ENCODE data around the gene BCORL1.

Gene BCORL1

GRCh38 chrX:130057209-130057608 is 74.8 kb downstream of the BCORL1 start:
- no peak for DNase-seq (ENCODE audit: low spot score)

GRCh38 chrX:130058652-130059051 is 76.2 kb downstream of the BCORL1 start:
- no peak for DNase-seq (ENCODE audit: low spot score)

GRCh38 chrX:130060122-130061069 is 78.0 kb downstream of the BCORL1 start:
- peak; percentile 67 for DNase-seq (ENCODE audit: low spot score)

- DNase-seq (ENCODE audit: low spot score) = no peak
Observed at GRCh38 chrX:130066975-130067615, 84.7 kb downstream of the BCORL1 start.

GRCh38 chrX:130071611-130072344 is 89.3 kb downstream of the BCORL1 start:
- DNase-seq (ENCODE audit: low spot score) = no peak

GRCh38 chrX:130072345-130072740 is 89.9 kb downstream of the BCORL1 start:
- no peak for DNase-seq (ENCODE audit: low spot score)

GRCh38 chrX:130075777-130076176 is 93.3 kb downstream of the BCORL1 start:
- no peak for DNase-seq (ENCODE audit: low spot score)

- DNase-seq (ENCODE audit: low spot score) = peak; percentile 70
Observed at GRCh38 chrX:130079824-130080406, 97.5 kb downstream of the BCORL1 start.

- DNase-seq (ENCODE audit: low spot score) = no peak
Observed at GRCh38 chrX:130080791-130081367, 98.4 kb downstream of the BCORL1 start.

GRCh38 chrX:130081421-130082045 is 99.1 kb downstream of the BCORL1 start:
- DNase-seq (ENCODE audit: low spot score) = no peak

GRCh38 chrX:130082244-130083106 is 100.0 kb downstream of the BCORL1 start:
- DNase-seq (ENCODE audit: low spot score) = no peak

GRCh38 chrX:130083107-130083490 is 100.7 kb downstream of the BCORL1 start:
- DNase-seq (ENCODE audit: low spot score) = no peak

GRCh38 chrX:130083656-130084382 is 101.4 kb downstream of the BCORL1 start:
- DNase-seq (ENCODE audit: low spot score) = no peak

- no peak for DNase-seq (ENCODE audit: low spot score)
Observed at GRCh38 chrX:130084631-130085237, 102.3 kb downstream of the BCORL1 start.

- DNase-seq (ENCODE audit: low spot score) = no peak
Observed at GRCh38 chrX:130085551-130086446, 103.4 kb downstream of the BCORL1 start.

- no peak for DNase-seq (ENCODE audit: low spot score)
Observed at GRCh38 chrX:130086447-130087206, 104.2 kb downstream of the BCORL1 start.

GRCh38 chrX:130090364-130090763 is 107.9 kb downstream of the BCORL1 start:
- DNase-seq (ENCODE audit: low spot score) = no peak

Data from SK-N-DZ (cell line).